Liver (tissue), 3 donors: ENCODE measurements around the gene MYF6.

Source experiments
- ATF3 ChIP-seq: IDR thresholded peaks from 2 replicates; pipeline ENCODE4 v1.6.1; 2016; ENCODE audit warnings: antibody characterized with exemption
- EGR1 ChIP-seq, 2 donors: IDR thresholded peaks; 2 replicates each; pipeline ENCODE4 v1.6.1; 2016 to 2018; ENCODE audit warnings: antibody characterized with exemption in 2 of 2, low read depth in 2 of 2
- GABPA ChIP-seq, 2 donors: IDR thresholded peaks in 1 of 2; conservative IDR thresholded peaks in 1 of 2; 2 replicates each; pipeline ENCODE4 v1.6.1; 2016; ENCODE audit warnings: antibody characterized with exemption in 2 of 2, mild to moderate bottlenecking in 1 of 2, moderate library complexity in 1 of 2
- JUND ChIP-seq, 2 donors: IDR thresholded peaks; 2 replicates each; pipeline ENCODE4 v1.6.1; 2016; ENCODE audit warnings: antibody characterized with exemption in 2 of 2
- NR2F2 ChIP-seq: IDR thresholded peaks from 2 replicates; pipeline ENCODE4 v1.6.1; 2016; ENCODE audit warnings: antibody characterized with exemption
- RAD21 ChIP-seq, 2 donors: IDR thresholded peaks; 2 replicates each; pipeline ENCODE4 v1.6.1; 2016; ENCODE audit warnings: antibody characterized with exemption in 2 of 2, mild to moderate bottlenecking in 2 of 2
- REST ChIP-seq: IDR thresholded peaks from 2 replicates; pipeline ENCODE4 v1.6.1; 2016; ENCODE audit warnings: antibody characterized with exemption, mild to moderate bottlenecking
- TAF1 ChIP-seq: conservative IDR thresholded peaks from 2 replicates; pipeline ENCODE4 v1.6.1; 2016; ENCODE audit warnings: antibody characterized with exemption, mild to moderate bottlenecking
- TF ChIP-seq, protein P1 (sequence below): fragments of 150-350 bp; IDR thresholded peaks from 2 replicates; pipeline ENCODE4 v1.5.1; 2017; ENCODE audit warnings: improper control_type of control experiment, low read depth, low read length; ENCODE audit not compliant: missing input control
- donor health status: healthy.
- donor health status: healthy.

DNA sequence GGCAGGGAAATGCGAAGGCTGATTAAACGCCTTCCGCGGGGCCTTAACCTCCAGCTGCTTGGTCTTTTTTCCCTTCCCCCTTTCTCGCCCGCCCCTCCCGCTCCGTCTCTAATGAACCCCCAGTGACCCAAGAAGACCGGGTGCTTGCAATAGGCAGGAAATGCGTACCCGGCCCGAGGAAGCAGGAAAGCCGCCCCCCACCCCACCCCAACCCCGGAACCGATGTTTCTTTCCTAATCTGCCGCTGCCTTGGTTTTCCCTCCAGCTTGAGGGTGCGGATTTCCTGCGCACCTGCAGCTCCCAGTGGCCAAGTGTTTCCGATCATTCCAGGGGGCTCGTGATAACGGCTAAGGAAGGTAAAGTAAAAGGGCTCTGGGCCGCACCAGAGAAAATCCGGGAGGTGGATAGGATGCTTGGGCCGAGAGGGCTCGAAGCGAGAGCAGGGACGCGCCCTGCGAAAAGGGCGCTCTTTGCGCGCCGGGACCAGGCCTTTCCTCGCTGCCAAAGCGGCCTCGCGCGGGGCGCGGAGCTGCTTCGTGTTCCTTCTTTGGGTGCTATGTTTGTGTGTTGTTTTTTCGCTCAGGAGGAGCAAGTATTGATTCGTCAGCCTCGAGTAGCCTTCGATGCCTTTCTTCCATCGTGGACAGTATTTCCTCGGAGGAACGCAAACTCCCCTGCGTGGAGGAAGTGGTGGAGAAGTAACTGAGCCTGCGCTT is 983 bp downstream of the MYF6 start:
- TF ChIP-seq ATF3 (no peak), JUND (IDR thresholded peaks at IDR 0.05) (no peak), EGR1 (IDR thresholded peaks at IDR 0.05; ENCODE audit: low read depth in 2 of 2) (no peak), NR2F2 (no peak), RAD21 (IDR thresholded peaks at IDR 0.05) (no peak), TAF1 (no peak), REST (no peak), GABPA (IDR thresholded peaks at IDR 0.05 in 1 of 2, conservative IDR thresholded peaks at IDR 0.05 in 1 of 2) (no peak)
- TF ChIP-seq, protein P1, sequence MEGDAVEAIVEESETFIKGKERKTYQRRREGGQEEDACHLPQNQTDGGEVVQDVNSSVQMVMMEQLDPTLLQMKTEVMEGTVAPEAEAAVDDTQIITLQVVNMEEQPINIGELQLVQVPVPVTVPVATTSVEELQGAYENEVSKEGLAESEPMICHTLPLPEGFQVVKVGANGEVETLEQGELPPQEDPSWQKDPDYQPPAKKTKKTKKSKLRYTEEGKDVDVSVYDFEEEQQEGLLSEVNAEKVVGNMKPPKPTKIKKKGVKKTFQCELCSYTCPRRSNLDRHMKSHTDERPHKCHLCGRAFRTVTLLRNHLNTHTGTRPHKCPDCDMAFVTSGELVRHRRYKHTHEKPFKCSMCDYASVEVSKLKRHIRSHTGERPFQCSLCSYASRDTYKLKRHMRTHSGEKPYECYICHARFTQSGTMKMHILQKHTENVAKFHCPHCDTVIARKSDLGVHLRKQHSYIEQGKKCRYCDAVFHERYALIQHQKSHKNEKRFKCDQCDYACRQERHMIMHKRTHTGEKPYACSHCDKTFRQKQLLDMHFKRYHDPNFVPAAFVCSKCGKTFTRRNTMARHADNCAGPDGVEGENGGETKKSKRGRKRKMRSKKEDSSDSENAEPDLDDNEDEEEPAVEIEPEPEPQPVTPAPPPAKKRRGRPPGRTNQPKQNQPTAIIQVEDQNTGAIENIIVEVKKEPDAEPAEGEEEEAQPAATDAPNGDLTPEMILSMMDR: no peak
